Skin epidermis (tissue), 12 donors: ENCODE measurements around the gene GPR132.

Experiments
- H3K27ac ChIP-seq, 21 experiments: fragments of 200-600 bp; sonication (generic) in 11 of 21; one replicate each; pipeline ENCODE4 v1.5.0; 2020; ENCODE audit warnings: mild to moderate bottlenecking in 3 of 21, inconsistent platforms in 2 of 21, moderate library complexity in 2 of 21
- H3K4me3 ChIP-seq, 7 experiments: fragments of 200-600 bp; sonication (generic) in 2 of 7; one replicate each; pipeline ENCODE4 v1.5.0; 2020; ENCODE audit warnings: inconsistent platforms in 2 of 7, mild to moderate bottlenecking in 2 of 7, moderate library complexity in 1 of 7

The GPR132 gene

DNA sequence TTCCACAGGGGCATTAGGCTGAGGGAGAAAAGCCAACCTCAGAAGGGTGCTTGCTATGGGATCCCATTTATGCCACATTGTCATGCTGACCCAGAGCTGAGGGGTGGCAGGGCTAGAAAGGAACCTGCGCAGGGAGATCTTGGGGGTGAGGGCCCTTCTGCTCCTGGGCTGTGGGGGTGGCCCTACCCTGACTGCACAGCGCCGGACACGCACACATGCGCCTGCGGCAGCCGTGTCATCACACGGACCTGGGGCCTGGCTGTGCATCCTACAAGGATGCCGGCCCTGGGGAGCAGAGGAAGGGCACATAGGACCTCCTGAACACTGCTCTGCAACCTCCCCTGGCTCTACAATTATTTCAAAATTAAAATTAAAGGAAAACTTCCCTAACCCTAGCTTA, 51.2 kb downstream of the GPR132 start:
- no peak overlapping the region for H3K4me3 ChIP-seq
- H3K27ac ChIP-seq = peak overlapping the region in 3 of 21 experiments; percentile 43 to 82 (median 57)

DNA sequence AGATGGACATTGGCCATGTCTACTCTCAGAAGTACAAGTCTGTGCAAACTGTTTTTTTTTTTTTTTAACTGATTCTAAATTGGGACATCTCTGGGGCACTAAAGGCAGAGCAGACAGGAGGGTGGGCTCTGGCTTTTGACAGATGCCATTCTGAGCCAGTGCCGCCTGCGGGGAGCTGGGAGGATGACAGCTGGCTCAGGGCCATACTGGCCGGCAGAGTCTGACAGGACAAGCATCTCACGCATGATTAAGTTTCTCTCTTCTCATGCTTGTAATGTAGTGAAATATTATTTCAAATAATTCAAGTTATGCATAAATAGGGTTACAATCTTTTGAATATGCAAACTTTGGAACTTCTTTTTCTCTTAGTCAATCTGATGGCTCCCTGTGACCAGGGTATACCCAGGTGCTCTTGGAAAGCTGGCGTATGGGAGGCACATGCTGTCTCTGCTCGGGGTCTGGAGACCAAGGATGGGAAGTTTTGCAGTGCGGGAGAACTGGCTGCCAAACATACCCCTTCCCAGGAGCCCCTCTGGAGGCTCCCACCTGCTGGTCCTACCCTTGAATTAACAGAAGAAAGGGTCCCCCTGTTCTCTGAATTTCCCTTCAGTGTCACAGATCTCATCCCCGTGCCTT, 52.0 kb downstream of the GPR132 start:
- H3K4me3 ChIP-seq = no peak overlapping the region
- peak overlapping the region in 2 of 21 experiments; percentile 7 to 52 for H3K27ac ChIP-seq

DNA sequence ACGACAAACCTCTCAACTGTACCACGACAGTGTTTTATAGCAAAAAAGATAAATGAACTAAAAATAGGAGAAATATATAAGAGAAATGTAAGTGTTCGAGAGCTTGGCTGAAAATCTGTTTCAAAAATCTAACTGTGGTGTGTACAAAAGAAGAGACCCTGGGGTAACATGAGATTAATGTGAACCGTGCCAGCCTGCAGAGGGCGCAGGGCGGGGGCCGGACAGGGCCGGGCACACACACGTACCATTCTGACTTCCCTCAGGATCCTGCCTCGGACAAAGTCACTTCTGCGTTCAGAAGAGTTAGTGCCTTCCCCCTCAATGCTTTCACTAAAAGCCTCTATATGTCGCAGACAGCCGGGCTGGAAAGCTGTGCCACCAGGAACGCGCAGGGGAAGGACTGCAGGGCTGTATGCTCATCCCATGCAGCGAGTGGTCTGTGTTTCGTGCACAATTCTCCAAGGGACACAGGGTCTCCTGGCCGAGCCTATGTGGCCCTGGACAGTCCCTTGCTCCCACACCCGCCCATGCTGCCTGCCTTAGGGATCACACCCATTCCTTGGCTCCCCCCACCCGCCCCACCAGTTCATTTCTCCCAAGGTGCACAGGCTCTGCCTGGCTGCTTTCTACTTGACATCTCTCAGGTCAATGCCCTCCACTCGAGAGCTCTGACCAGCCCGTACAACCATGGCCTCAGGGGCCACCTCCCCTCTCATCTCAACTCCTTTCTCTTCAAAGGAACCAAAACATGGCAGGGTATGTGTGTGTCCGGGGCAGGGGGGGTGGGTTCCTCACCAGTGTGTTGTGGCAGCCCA, 52.9 kb downstream of the GPR132 start:
- Histone ChIP-seq H3K27ac (peak overlapping the region in 2 of 21 experiments; percentile 7 to 52), H3K4me3 (no peak overlapping the region)

DNA sequence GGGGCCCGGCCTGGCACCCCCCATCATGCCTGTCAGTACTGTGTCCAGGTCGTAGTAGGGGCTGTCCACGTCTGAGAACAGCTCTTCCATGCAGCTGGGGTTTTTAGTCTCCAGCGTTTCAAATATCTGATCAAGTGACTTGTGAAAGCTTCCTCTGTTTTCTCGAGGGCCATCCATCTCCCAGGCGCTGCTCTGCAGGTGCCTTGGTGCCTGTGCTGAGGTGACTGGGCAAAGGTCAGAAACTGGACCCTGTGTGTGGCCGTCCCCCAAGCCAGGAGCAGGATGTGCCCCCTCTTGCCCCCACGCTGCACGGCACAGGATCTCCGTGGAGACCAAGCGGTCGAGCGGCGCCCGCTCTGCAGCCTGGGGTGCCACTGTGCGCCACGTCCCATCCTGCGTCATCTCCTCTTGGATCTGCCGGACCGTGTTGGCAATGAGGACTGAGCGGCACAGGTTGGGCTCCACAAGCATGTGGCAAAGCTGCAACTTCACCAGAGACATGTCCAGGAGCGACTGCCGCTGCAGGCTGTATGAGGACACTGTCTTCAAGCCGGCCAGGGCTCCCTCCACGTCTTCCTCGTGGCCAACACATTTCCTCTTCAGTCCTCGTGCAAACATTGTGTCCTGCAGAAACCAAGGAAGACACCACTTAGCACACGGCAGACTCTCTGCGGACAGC, 53.8 kb downstream of the GPR132 start:
- Histone ChIP-seq H3K4me3 (no peak overlapping the region), H3K27ac (no peak overlapping the region)

DNA sequence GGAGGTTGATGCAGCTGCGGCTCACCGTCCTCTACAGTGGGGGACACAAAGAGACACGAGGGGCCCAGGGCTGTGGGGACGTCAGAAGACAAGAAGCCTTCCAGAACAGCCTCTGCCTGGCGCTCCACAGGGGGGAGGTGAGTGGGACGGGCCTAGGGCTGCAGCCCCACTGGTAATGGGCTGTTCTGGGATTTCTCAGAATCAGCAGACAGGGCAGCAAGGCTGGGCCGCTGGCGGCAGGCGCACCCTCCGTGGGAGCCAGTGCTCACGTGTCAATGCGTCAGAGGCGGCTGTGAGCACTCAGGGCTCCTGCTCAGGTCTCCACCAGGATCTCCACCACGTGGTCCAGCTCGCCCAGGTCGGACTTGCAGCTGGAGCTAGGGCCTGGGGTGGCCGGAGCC, 54.3 kb downstream of the GPR132 start:
- Histone ChIP-seq H3K27ac (no peak overlapping the region), H3K4me3 (no peak overlapping the region)

DNA sequence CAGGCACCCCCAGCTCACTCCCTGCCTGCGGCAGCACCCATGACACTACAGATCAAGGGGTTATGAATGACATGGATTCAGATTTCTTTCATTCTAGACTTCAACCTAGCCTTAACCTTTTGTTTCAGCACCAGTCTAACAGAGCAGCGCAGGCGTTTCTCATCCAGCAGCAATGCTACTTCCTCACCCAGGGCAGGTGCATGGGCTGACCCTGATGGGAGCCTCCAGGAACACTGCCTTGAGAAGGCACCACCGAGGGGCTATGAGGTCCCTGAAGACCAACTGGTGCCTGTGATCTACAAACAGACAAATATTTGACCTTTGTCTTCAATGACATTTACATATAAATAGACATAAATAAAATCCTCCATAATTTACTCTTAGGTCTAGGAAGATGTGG, 55.1 kb downstream of the GPR132 start:
- Histone ChIP-seq H3K4me3 (no peak overlapping the region), H3K27ac (peak overlapping the region in 1 of 21 experiments; percentile 6)

DNA sequence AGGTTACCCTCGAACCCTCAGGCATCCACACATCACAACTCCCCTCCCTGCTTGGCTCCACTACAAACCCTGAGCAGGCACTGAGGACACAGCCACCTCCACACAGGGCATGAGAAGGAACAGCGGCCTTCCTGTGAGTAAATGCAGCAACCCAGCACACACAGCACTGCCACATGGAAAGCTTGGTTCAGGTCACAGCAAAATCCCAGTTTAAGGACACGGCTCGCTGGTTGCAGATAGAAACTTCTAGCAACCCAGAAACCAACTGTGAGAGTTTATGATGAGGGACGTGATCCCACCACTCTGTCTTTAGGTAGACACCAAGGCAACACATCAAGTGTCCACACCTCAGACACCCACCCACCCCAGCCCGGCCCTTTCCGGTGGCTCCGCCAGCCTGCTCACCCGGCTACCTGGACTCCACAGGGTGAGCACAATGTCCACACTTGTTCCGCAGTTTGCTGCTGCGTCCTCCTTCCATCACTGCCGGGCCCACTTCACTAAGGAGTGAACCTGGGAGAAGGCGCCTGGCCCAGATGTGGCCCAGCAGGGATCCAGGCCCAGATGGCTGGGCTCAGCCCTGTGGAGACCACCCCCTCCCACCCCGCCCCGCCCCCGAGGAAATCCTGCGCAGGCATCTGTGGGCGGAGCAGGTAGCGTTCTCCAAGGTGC, 57.5 kb downstream of the GPR132 start:
- H3K4me3 ChIP-seq = no peak overlapping the region

DNA sequence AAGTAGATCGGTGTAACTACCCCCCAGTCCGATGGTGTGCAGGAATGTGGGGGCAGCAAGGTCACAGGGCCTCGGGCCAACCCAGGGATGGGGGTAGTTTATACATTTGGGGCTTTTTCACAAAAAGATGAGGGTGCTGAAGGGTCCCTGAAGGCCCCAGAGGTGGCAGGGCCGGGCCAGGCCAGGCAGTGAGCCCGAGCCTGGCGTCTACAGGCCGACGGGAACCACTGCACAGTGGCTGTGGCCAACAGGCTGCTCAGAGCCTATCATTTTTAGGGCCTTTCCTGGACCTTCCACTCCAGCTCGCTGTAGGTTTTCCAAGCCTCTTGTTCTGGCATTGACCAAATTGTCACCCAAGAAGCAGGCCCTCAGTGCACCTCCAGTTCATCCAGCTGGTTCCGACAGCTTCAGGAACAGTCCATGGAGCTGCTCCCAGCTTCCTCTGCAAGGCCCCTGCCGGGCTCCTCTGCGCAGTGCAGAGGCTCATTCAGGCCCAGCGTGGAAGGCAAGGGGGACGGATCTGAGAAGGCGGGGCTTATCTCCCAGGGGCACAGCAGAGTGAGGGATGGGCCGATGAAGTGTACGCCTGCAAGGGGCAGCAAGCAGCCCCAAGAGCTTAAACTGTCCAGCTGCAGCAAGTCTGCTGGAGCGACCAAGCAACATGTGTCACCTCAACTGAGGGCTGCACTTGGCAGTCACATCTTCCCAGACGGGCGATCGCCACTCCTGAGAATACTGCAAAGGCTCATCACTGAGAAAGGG, 58.2 kb downstream of the GPR132 start:
- Histone ChIP-seq H3K27ac (no peak overlapping the region), H3K4me3 (no peak overlapping the region)

More for the DNA sequence above, 57.5 kb downstream of the GPR132 start:
- no peak overlapping the region for H3K27ac ChIP-seq

DNA sequence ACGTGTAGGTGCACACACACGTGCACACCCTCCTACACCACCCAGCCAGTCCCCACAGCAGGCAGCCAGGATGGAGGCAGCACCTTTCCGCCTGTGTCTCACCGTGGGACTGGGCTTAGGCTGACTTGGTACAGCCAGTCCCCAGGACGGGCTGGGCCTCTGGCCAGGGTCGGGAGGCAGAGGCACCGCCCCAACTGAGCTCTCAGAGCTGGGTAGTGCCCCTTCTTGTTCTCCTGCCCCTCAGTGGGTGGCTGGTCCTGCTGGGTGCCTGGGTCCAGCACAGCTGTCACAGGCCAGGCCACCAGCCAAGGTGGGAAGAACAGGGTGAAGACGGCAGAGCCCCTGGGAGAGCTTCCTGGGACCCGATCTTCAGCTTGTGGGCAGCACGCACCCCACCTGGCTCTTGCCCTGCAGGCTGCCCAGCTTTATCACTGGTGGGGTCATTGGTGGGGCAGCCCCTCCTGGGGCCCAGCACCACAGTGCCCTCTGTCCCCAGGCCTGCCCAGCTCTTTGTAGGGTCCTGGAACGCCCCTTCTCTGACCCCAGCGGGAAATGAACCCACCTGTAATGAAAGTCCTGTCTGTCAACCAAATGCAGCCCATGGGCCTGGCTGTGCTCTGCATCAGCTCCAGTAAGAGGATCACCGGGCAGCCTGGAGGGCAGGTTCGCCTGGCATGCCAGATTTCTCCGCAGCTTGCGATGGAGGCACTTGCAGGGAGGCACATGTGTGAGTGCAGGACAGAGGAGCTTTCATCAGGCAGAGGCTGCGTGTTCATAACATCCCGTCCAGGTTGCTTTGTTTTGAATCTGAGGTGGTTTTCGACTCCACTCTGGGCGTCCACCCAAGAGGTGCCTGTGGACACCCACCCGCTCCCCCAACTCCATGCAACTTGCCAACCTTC, 59.0 kb downstream of the GPR132 start:
- H3K27ac ChIP-seq = no peak overlapping the region

DNA sequence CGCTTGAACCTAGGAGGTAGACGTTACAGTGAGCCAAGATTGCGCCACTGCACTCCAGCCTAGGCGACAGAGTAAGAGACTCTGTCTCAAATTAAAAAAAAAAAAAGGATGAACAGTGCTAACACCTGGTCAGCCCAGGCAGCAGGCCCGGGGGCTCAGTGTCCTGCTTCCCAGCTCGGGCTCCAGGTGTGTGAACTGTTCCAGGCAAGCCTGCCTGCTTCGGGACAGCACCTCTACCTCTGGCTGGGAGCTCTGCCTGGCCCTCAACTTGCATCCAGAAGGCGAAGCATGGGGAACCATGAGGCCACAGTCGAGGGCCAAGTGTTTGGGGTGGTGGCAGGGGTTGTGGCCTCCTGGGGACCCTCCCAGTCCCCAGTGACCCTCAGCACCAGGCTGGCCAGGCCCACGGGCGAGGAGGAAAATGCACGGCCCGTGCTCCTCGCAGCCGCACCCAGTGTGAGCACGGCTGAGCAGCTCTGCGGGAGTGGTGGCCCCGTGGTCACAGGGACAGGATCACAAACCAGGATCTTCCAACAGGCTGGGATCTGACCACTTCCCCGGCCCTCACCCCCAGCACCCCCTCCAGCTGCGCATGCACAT, 59.8 kb downstream of the GPR132 start:
- Histone ChIP-seq H3K27ac (no peak overlapping the region), H3K4me3 (no peak overlapping the region)

More for the DNA sequence above, 59.0 kb downstream of the GPR132 start:
- no peak overlapping the region for H3K4me3 ChIP-seq
